Stimulated activated naive CD4-positive, alpha-beta T cell treated with Interleukin-2 at 50 U/mL for 16 hours (primary cell): ENCODE results near the gene LILRB5.
"Not testable (repeated sequence)": the region's sequence is repeated elsewhere in the genome, so short reads cannot be mapped to it uniquely, and the experiment has no call there.

Source experiments
- DNase-seq: peaks from one replicate; lab custom pipeline; 2025; lab: John Stamatoyannopoulos, UW

LILRB5 gene

GRCh38 chr19:54242646-54243045 is 14.4 kb downstream of the LILRB5 start, which contains the start of gene LILRA6:
LILRA6 (minus strand) TSS chr19:54242790.
- DNase-seq, result not testable (repeated sequence)

GRCh38 chr19:54242234-54242633 is 14.8 kb downstream of the LILRB5 start:
- not testable (repeated sequence) for DNase-seq

GRCh38 chr19:54240372-54241336 is 16.4 kb downstream of the LILRB5 start:
- DNase-seq, result not testable (repeated sequence)

- not testable (repeated sequence) for DNase-seq
Measured at GRCh38 chr19:54239491-54240371, 17.3 kb downstream of the LILRB5 start.

- DNase-seq, result no peak
Measured at GRCh38 chr19:54233941-54234340, 23.1 kb downstream of the LILRB5 start.

GRCh38 chr19:54231077-54231931 is 25.8 kb downstream of the LILRB5 start:
- peak; percentile 81 for DNase-seq

- no peak for DNase-seq
Measured at GRCh38 chr19:54230031-54230430, 27.0 kb downstream of the LILRB5 start.

GRCh38 chr19:54229146-54229545 is 27.9 kb downstream of the LILRB5 start:
- DNase-seq, result no peak

- not testable (repeated sequence) for DNase-seq
Measured at GRCh38 chr19:54224619-54225018, 32.5 kb downstream of the LILRB5 start.

GRCh38 chr19:54223937-54224281 is 33.2 kb downstream of the LILRB5 start:
- DNase-seq, result not testable (repeated sequence)

- not testable (repeated sequence) for DNase-seq
Measured at GRCh38 chr19:54223277-54223936, 33.7 kb downstream of the LILRB5 start.

- DNase-seq, result not testable (repeated sequence)
Measured at GRCh38 chr19:54222474-54223276, 34.4 kb downstream of the LILRB5 start, which contains the start of gene LILRB3. LILRB3 (minus strand) TSS chr19:54223007; CDS start chr19:54222976, 31 bp downstream.

GRCh38 chr19:54221947-54222346 is 35.1 kb downstream of the LILRB5 start:
- DNase-seq, result not testable (repeated sequence)

- DNase-seq, result not testable (repeated sequence)
Measured at GRCh38 chr19:54219702-54220101, 37.4 kb downstream of the LILRB5 start.

GRCh38 chr19:54218960-54219661 is 38.0 kb downstream of the LILRB5 start:
- no peak for DNase-seq

- DNase-seq, result no peak
Measured at GRCh38 chr19:54218259-54218658, 38.8 kb downstream of the LILRB5 start.

GRCh38 chr19:54217517-54218247 is 39.4 kb downstream of the LILRB5 start:
- not testable (repeated sequence) for DNase-seq

GRCh38 chr19:54216869-54217268 is 40.2 kb downstream of the LILRB5 start:
- DNase-seq, result no peak

- DNase-seq, result not testable (repeated sequence)
Measured at GRCh38 chr19:54214734-54215133, 42.3 kb downstream of the LILRB5 start.
